ENCODE results near the gene CDC5L. TPM values are rescaled to one million over a fixed set of nuclear protein-coding genes. Genes with fewer than 3 reads are reported as not detected.

The CDC5L gene
- total RNA-seq: 10 to 100 TPM in 5 of 6 experiments, 1 to 10 TPM in 1; 9.2 to 13.0 (median 11.2) TPM
- long read RNA-seq, partial matches to known transcripts: 9 of 9 reads
- long read RNA-seq, other reads (novel, unspliced or antisense): 0 of 9 reads

DNA sequence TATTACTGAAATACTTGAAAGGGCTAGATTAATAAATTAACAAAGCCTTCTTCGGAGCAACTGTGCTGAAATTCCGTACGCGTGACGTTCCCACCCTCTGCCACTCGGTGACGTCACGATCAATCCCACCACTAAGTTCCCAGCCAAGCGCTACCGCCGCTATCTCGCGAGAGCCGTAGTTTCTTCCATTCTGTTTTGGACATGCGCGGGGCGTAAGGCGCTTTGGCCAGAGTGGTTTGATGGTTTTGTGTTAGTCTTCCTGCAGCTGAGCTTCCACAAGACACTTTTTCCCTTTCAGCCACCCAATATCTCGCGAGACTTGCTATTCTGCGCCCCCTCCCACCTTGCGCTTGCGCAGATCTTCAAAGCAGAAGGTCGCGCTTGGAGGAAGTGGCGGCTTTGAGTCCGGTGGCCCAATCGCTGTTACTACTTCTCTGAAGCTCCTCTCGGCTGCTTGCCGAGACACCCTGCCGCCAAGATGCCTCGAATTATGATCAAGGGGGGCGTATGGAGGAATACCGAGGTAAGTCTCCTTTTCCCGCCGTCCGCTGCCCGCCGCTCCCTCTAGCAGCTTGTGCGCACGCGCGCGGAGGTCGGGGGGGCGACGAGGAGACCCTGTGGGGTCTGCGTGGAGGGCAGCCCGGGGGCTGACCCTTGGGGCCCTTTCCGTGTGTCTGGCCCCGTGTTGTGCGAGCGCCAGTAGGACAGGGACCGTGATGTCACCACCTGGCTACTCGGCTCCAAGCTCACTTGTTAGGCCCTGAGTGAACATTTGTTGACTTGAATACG is at the start of gene CDC5L:
Gene CDC5L (plus strand): TSS at position 361 of the 789 bp plus-strand sequence. CDS start 118 bp downstream, at position 479.
- H3K27me3 ChIP-seq: no peaks in the 10 kb centered on the region
- intact Hi-C loops (cut with DNase I): no loop called here
- TF ChIP-seq CTCF (IDR thresholded peaks at IDR 0.05): no peak
- peak; percentile 84 for TF ChIP-seq POLR2A (IDR thresholded peaks at IDR 0.05)
- H3K4me3 ChIP-seq: peak within 1 kb of the TSS; percentile 85 to 91 (median 86)
- DNase-seq (peak; percentile 89 to 94 (median 93)), ATAC-seq (peak; percentile 77 to 87 (median 82))
- no peaks in the 10 kb centered on the region for H3K9me3 ChIP-seq
- H3K4me1 ChIP-seq: peaks cover 0 to 31% (median 17%) of the 10 kb centered on the region in 4 donors
- WGBS (ENCODE audit: insufficient coverage, low coverage, low lambda C conversion rate, missing lambda C conversion rate): 0% methylated on average over 28 of the region's 56 CpGs
- peak within 1 kb of the TSS; percentile 97 to 98 (median 98) for H3K27ac ChIP-seq
- H3K36me3 ChIP-seq: peaks cover 0 to 14% (median 3%) of the 10 kb centered on the region in 4 donors

DNA sequence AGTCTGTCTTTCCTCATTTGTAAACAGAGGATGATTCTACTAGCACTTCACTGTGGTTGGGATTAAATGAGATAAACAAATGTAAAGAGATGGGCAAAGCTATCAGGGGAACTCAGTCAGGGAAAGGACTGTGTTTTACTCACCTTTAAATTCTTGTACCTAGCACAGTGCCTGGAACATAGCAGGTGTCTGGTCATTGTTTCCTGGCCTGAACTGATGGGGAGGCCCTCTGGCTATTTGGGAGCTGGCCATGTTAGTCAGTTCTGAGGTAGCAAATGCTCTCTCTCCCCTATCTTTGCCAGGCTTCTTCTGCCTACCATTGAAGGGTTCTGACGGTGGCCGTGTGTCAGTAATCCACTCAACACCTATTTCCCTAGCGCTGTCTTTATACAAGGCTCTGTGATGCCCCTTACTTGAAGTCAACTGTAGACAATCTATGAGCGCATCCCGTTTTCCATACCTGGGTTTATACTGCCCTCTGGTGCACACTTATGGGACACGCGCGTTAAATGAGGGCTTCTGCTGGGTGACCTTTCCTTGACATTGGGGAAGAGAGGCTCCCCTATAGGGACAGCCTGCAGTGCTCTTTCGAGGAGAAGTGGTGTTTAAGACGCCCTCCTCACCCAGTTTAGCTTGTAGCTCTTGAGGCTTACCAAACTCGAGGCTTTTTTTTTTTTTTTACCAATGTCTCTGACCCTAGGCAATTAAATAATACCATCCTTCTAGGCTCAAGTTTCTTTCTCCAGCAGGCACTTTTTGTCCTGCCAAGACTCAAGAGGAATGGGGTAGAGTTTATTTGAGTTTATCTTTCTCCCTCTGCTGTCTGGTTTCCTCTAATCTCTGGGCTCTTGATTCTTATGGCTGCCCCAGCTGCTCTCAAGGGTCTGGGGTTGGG is 49.0 kb upstream of the CDC5L start:
- Histone ChIP-seq H3K36me3 (no peaks in the 10 kb centered on the region), H3K27me3 (no peaks in the 10 kb centered on the region), H3K9me3 (no peaks in the 10 kb centered on the region), H3K4me1 (peaks cover 0 to 18% (median 0%) of the 10 kb centered on the region in 4 donors), H3K27ac (peak overlapping the region in 1 of 3 donors; percentile 45), H3K4me3 (no peak overlapping the region)
- DNase-seq (peak in 1 of 3 donors; percentile 65), ATAC-seq (peak; percentile 87 to 91 (median 90))
- TF ChIP-seq CTCF (IDR thresholded peaks at IDR 0.05) (peak; percentile 70 to 82 (median 78)), POLR2A (IDR thresholded peaks at IDR 0.05) (no peak)
- intact Hi-C loops (cut with DNase I): loop anchor here (5.0 kb wide), 1 partner anchor 71 kb away; the partner anchor contains the start of gene NFKBIE (in 2 of the 2)
- WGBS (ENCODE audit: insufficient coverage, low coverage, low lambda C conversion rate, missing lambda C conversion rate): 0% methylated on average over 11 of the region's 11 CpGs

DNA sequence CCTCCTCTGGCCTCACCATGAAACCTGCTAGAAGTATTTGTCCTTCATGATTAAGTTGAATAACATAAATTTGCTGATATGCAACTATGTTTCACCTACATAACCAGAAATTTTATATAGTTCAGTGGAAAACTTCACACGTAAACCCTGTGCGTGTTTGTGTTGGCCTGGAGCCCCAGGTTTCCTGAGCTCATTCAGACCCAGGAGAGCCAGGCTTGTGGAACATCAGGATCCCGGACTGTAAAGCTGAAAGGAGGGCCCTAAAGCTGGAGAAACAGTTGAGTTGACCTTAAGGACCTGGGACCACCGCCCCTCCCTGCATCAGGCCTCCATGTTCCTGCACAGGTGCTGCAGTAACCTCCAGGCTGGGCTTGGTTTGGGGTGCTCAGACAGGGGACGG is 48.2 kb upstream of the CDC5L start:
- TF ChIP-seq POLR2A (IDR thresholded peaks at IDR 0.05) (no peak), CTCF (IDR thresholded peaks at IDR 0.05) (no peak)
- H3K4me3 ChIP-seq: no peak overlapping the region
- no peaks in the 10 kb centered on the region for H3K9me3 ChIP-seq
- intact Hi-C loops (cut with DNase I): loop anchor here (5.0 kb wide), 1 partner anchor 72 kb away; the partner anchor contains the start of gene NFKBIE (in 2 of the 2)
- ATAC-seq (peak; percentile 69 to 85 (median 72)), DNase-seq (peak in 2 of 3 donors; percentile 72)
- no peaks in the 10 kb centered on the region for H3K36me3 ChIP-seq
- no peaks in the 10 kb centered on the region for H3K27me3 ChIP-seq
- H3K27ac ChIP-seq: peak overlapping the region in 1 of 3 donors; percentile 45
- WGBS (ENCODE audit: insufficient coverage, low coverage, low lambda C conversion rate, missing lambda C conversion rate): 41% methylated on average over 3 of the region's 5 CpGs
- peaks cover 0 to 18% (median 0%) of the 10 kb centered on the region in 4 donors for H3K4me1 ChIP-seq
